Stimulated activated CD8-positive, alpha-beta memory T cell treated with anti-CD3 and anti-CD28 coated beads, Interleukin-12 subunit alpha, Interleukin-12 subunit beta, amount 100 ng/mL, for 4 hours (primary cell): ENCODE results near the gene GOSR1.
"Not testable (repeated sequence)": the region's sequence is repeated elsewhere in the genome, so short reads cannot be mapped to it uniquely, and the experiment has no call there.

Source experiments
- DNase-seq: peaks from one replicate; pipeline ENCODE4 v3.0.0-alpha.2; 2020; ENCODE audit warnings: low read depth

The GOSR1 gene

GRCh38 chr17:30545024-30545423 is 67.8 kb downstream of the GOSR1 start:
- DNase-seq: no peak

DNA sequence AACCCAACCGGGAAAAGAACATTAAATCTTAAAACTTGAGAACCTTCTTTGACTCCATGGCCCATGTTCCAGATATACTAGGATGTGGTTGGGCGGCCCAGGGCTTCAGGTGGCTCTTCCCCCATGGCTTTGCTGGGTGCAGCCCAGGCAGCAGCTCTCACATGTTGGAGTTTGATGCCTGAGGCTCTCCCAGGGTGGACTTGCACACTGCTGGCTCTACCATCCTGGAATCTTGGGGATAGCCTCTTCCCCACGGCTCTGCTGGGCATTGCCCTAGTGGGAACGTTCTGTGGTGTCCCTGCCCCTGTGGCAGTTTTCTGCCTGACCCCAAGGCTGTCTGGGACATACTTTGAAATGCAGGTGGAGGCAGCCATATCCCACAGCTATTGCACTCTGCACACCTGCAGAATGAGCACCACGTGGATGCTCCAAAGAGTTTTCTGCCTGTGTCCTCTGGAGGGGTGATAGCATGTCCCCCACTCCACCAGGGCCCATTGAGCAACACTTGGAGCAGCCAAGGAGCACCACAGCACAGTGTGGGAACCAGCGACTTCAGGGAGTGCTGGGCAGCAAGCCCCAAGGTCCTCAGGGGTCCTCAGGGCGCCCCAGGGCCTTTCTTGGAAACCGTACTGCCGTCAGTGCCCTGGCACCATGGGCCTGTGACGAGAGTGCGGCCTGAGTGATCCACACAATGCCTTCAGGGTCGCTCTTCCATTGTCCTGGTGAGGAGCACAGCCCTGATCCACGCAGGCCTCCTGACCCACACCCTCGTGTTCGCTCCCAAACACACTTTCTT is 70.8 kb downstream of the GOSR1 start:
- DNase-seq: no peak

DNA sequence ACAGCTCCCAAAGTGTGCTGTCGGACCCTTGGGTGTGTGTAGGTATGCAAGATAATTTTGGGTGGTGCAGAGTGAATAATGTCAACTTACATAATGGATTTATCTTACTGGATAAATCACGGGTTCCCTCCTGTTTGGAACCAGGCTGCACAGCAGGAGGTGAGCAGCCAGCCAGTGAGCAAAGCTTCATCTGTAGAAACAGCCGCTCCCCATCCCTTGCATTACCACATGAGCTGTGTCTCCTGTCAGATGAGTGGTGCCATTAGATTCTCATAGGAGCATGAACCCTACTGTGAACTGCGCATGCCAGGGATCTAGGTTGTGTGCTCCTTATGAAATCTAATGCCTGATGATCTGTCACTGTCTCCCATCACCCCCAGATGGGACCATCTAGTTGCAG is 72.0 kb downstream of the GOSR1 start:
- not testable (repeated sequence) for DNase-seq

- no peak for DNase-seq
These were observed 72.8 kb downstream of the GOSR1 start for GRCh38 chr17:30549864-30550511.

- no peak for DNase-seq
These were observed 73.5 kb downstream of the GOSR1 start for GRCh38 chr17:30550512-30551273.

GRCh38 chr17:30551274-30551995 is 74.2 kb downstream of the GOSR1 start:
- DNase-seq: not testable (repeated sequence)

GRCh38 chr17:30551996-30552339 is 74.8 kb downstream of the GOSR1 start:
- DNase-seq: no peak

- DNase-seq: no peak
These were observed 75.9 kb downstream of the GOSR1 start for GRCh38 chr17:30552994-30553566.

GRCh38 chr17:30553823-30554440 is 76.7 kb downstream of the GOSR1 start:
- not testable (repeated sequence) for DNase-seq

DNA sequence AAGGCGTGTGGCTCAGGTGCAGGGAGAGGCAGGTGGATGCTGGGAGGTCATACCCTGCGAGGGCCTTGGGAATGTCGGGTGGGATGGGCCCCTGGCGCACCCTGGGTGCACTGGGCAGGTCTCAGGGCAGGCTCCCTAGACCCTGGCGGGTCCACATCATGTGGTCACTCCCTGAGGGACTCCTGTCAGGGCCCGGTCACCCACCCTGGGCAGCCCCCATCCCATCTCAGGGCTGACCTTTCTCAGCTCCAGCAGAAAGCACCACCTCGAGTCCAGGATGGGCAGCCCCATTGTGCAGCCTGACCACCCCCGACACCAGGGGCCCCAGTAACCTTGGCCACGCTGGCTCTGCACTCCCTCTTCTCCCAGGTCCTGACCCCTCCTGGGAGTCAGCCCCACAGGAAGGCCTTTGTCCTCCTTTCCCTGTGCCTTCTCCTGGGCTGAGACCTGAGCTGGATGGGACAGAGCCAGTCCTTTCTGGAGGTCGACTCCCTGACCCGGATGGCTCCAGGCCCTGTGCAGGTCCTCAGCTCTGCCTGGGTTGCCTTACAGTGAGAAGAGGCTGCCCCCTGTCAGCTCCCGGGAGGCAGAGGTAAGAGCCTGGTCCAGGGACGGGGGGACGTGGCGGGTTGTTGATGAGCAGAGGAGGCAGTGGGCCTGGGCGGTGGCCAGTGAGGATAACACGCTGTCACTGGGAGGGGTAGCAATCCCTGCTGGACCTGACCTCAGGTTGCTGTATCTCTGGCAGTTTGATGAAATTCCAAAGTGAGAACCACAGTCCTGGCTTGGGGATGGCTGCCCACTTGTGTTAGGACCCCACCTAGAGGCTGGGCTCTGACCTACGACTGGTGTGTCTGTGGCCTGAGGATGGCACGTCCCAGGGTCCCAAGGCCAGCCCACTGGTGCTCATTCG is 77.9 kb downstream of the GOSR1 start:
- no peak for DNase-seq

DNA sequence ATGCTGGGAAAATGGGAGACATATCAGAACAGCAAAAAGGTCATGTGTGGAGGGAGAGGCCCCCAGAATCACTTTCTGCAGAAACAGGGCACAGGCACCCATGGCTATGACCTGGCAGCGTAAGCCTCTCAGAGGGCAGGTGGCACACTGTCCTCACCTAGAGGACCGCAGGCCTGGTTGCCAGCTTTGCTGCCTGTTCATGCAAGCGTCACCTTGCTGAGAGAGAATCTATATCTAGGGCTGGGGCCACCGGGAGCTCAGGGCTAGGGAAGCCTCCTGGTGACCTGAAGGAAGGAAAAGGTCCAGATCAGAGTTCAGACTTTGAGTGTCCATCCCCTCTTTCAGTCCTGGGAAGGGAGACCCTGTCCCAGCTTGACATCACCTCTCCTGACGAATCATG is 78.7 kb downstream of the GOSR1 start:
- DNase-seq: no peak

DNA sequence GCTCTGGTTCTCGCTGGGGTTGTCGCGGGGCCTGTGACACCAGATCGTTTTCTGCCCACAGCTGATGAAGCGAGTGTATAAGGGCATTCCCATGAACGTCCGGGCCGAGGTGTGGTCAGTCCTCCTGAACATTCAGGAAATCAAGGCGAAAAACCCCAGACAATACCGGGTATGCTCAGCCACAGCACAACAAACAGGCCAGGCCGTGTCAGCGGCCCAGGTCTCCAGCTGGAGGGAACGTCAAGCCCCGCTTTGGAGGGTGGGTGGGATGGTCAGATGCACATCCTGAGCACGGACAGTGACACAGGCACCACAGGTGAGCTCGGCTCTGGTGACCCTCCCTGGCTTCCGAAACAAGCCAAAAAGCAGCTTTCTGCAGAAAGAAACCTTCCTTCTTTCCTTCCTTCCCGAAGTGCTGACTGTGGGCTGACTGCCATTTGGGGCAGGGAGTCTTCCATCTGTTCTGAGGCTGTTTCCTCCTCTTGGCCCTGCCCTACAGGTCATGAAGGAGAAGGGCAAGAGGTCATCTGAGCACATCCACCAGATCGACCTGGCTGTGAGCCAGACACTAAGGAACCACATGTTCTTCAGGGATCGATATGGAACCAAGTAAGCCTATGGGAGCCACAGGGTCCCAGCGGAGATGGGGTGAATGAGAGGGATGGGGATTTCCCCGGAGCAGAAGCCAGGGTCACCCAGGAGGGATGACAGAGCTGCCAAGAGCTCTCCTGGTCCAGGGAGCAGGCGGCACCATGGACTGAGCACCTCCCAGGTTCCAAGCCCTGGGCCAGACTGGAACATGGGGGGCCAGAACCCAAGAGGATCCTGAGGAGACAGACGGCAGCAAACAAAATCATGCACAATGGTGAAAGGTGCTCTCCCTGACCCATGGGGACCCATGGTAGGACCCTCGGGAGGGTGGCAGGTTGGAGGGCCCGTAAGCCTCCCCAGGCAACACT is 79.4 kb downstream of the GOSR1 start:
- DNase-seq: no peak

GRCh38 chr17:30557916-30558685 is 80.9 kb downstream of the GOSR1 start:
- DNase-seq: no peak

DNA sequence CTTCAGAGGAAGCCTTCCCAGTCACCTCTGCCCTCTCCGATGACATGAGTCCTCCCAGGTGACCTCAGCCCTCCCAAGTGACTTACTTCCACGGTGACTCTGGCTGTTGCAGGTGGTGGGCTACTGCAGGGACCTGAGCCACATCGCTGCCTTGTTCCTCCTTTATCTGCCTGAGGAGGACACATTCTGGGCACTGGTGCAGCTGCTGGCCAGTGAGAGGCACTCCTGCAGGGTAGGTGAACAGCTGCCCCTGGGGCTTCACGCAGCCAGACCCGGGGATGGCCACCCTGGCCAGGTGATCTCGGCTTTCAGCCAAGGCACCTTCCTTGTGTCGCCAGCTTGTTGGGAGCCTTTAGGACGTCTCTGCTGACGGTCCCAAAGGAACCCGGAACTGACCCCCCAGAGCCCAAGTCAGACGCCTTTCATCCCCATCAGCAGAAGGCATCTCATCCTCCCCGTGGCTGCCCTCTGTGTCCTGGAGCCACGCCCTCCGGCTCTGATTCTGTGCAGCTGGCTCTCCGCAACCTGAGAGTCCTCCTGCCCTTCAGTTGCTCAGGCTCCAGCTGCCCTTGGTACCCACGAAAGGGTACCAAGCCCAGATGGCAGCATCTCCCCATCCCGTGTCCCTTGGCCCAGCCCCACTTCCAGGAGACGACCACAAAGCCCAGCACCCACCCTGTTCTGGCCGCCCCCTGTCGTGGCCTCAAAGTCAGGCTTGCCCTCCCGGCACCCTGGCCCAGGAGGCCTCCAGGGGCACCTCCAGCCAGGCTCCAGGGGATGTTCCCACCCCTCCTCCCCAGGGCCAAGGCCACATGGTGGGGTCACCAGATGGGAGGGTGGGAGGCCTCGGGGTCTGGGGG is 81.7 kb downstream of the GOSR1 start:
- DNase-seq: no peak

DNA sequence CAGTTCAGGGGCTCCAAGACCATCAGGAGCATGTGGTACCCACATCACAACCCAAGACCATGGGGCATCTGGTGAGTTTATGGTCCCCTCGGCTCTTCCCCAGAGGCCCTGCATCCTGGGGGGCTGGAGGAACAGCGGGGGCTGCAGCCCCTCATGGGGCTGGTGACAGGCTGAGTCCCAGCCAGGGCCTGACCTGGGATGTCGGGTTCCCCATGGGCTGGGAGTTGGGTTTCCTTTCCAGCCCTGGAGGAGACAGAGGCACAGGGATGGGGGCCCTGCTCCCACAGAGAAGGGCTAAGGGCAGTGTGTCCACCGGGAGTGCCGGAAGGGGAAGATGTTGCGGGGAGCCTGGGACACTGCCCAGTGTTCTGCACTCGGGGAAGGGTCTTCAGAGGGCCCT is 82.4 kb downstream of the GOSR1 start:
- DNase-seq: no peak

DNA sequence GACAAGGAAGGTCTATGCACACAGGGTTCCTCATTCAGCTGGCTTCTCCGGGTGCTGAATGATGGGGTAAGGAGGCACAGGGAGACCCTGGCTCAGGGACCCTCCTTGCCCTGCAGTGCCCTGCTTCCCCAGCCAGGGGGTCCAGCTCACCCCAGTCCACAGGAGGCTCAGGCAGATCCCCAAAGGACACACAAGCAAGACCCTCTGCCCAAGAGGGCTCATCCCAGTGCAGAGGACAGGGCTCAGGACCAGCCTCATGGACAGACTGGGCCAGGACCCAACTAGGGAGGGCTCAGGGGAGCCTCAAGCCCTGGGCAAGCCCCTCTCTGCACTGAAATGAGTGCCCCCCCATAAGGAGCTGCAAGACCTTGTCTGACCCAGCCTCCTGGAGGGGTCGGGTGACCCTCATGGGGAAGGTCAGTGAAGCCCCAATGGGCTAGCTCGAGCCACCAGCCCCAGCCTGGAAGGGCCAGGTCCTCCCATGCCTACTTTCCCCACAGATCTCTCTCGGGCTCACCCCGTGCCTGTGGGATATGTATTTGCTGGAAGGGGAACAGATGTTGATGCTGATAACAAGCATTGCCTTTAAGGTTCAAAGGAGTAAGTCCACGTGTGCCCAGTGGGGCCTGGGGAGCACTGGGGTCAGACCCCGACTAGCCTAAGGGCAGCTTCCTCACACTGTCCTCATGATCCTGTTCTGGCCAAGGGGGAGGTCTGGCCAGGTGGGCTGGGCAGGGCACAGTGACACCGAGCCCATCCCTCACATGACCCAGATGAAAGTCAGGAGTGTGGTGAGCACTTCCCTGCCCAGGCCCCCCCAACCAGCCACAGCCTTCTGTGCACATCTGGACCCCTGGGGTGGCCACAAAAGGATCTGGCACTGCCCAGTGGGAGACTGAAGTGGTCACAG is 83.2 kb downstream of the GOSR1 start:
- DNase-seq: not testable (repeated sequence)
